Loucy (cell line): Measurements from ENCODE around the gene ITGB7.

ENCODE experiments used
- H2AFZ ChIP-seq: fragments of 200-600 bp; sonication (generic); 2 replicates; pipeline ENCODE4 v1.6.0; 2016; ENCODE audit warnings: antibody characterized with exemption, mild to moderate bottlenecking, low read length, moderate library complexity
- H3F3A ChIP-seq: fragments of 200-600 bp; 2 replicates; pipeline ENCODE4 v1.6.0; 2016; ENCODE audit warnings: antibody characterized with exemption, low read depth, mild to moderate bottlenecking
- H3K27me3 ChIP-seq: fragments of 200-600 bp; sonication (generic); 2 replicates; pipeline ENCODE4 v1.6.1; 2014; ENCODE audit warnings: low read length, mild to moderate bottlenecking; ENCODE audit not compliant: insufficient read depth, poor library complexity, severe bottlenecking
- H3K36me3 ChIP-seq: fragments of 200-600 bp; sonication (generic); 2 replicates; pipeline ENCODE4 v1.6.1; 2016; ENCODE audit warnings: low read length; ENCODE audit not compliant: insufficient read depth
- H3K4me1 ChIP-seq: fragments of 200-600 bp; sonication (generic); 2 replicates; pipeline ENCODE4 v1.5.1; 2014; ENCODE audit warnings: low read length, mild to moderate bottlenecking; ENCODE audit not compliant: insufficient read depth, poor library complexity, severe bottlenecking
- H3K4me2 ChIP-seq: fragments of 200-600 bp; sonication (generic); 2 replicates; pipeline ENCODE4 v1.6.0; 2014; ENCODE audit warnings: antibody characterized with exemption, low read length, low read depth, mild to moderate bottlenecking; ENCODE audit not compliant: poor library complexity, severe bottlenecking
- H3K4me3 ChIP-seq: fragments of 200-600 bp; sonication (generic); 2 replicates; pipeline ENCODE4 v1.5.1; 2014; ENCODE audit warnings: low read length, mild to moderate bottlenecking, mixed read lengths; ENCODE audit not compliant: poor library complexity, severe bottlenecking
- H3K79me2 ChIP-seq: fragments of 200-600 bp; sonication (generic); 2 replicates; pipeline ENCODE4 v1.6.1; 2014; ENCODE audit warnings: low read length; ENCODE audit not compliant: insufficient read depth
- H3K9ac ChIP-seq: fragments of 200-600 bp; sonication (generic); 2 replicates; pipeline ENCODE4 v1.6.0; 2014; ENCODE audit warnings: mild to moderate bottlenecking, low read depth, low read length, moderate library complexity; ENCODE audit not compliant: poor library complexity, severe bottlenecking
- H3K9me2 ChIP-seq: fragments of 200-600 bp; sonication (generic); replicated peaks from 2 replicates; pipeline ENCODE4 v1.6.1; 2016; ENCODE audit warnings: low read depth, low read length, mixed read lengths
- H3K9me3 ChIP-seq: fragments of 200-600 bp; sonication (generic); 2 replicates; pipeline ENCODE4 v1.6.1; 2014; ENCODE audit warnings: mild to moderate bottlenecking, antibody characterized with exemption, low read length, low read depth; ENCODE audit not compliant: insufficient read depth
- H4K20me1 ChIP-seq: fragments of 200-600 bp; sonication (generic); 2 replicates; pipeline ENCODE4 v1.6.0; 2014; ENCODE audit warnings: antibody characterized with exemption, low read length, mild to moderate bottlenecking; ENCODE audit not compliant: insufficient read depth, poor library complexity, severe bottlenecking
- CTCF ChIP-seq: fragments of 200-600 bp; sonication (generic); conservative IDR thresholded peaks from 2 replicates; pipeline ENCODE4 v1.5.1; 2014; ENCODE audit warnings: mild to moderate bottlenecking, antibody characterized with exemption, low read length
- EZH2phosphoT487 ChIP-seq: fragments of 200-600 bp; IDR thresholded peaks from 2 replicates; pipeline ENCODE4 v1.6.1; 2018; ENCODE audit warnings: antibody characterized with exemption, mild to moderate bottlenecking, moderate library complexity, borderline replicate concordance

The ITGB7 gene

GRCh38 chr12:53245286-53245685 lies 38.2 kb upstream of the ITGB7 start:
- H3K79me2 ChIP-seq: no peaks in the 10 kb centered on the region
- no peak overlapping the region for H3K9ac ChIP-seq
- no peak for TF ChIP-seq CTCF
- TF ChIP-seq EZH2phosphoT487: no peak
- no peaks in the 10 kb centered on the region for H3K9me3 ChIP-seq
- H3K27me3 ChIP-seq: no peaks in the 10 kb centered on the region
- no peak overlapping the region for H2AFZ ChIP-seq
- no peaks in the 10 kb centered on the region for H3F3A ChIP-seq
- H3K4me3 ChIP-seq: no peak overlapping the region
- no peak overlapping the region for H3K4me2 ChIP-seq
- H4K20me1 ChIP-seq: no peaks in the 10 kb centered on the region
- H3K9me2 ChIP-seq: no peaks in the 10 kb centered on the region
- H3K36me3 ChIP-seq: no peaks in the 10 kb centered on the region
- no peaks in the 10 kb centered on the region for H3K4me1 ChIP-seq

- Histone ChIP-seq H4K20me1 (no peaks in the 10 kb centered on the region), H3K4me2 (no peak overlapping the region), H2AFZ (peak overlapping the region; percentile 78; the same call in 1 of the 2 replicates), H3K79me2 (no peaks in the 10 kb centered on the region), H3F3A (no peaks in the 10 kb centered on the region), H3K4me3 (no peak overlapping the region), H3K9me3 (no peaks in the 10 kb centered on the region), H3K9me2 (no peaks in the 10 kb centered on the region), H3K36me3 (no peaks in the 10 kb centered on the region), H3K27me3 (no peaks in the 10 kb centered on the region), H3K9ac (no peak overlapping the region), H3K4me1 (no peaks in the 10 kb centered on the region)
- TF ChIP-seq EZH2phosphoT487 (no peak), CTCF (no peak)
Measured at GRCh38 chr12:53244337-53244736, 37.3 kb upstream of the ITGB7 start.

GRCh38 chr12:53241623-53242412 lies 34.8 kb upstream of the ITGB7 start:
- no peak overlapping the region for H3K4me3 ChIP-seq
- no peak overlapping the region for H3K9ac ChIP-seq
- H4K20me1 ChIP-seq: no peaks in the 10 kb centered on the region
- H3K27me3 ChIP-seq: no peaks in the 10 kb centered on the region
- H3F3A ChIP-seq: no peaks in the 10 kb centered on the region; the same call in 1 of the 2 replicates
- H3K9me3 ChIP-seq: no peaks in the 10 kb centered on the region
- H3K4me2 ChIP-seq: no peak overlapping the region
- H2AFZ ChIP-seq: no peak overlapping the region
- H3K9me2 ChIP-seq: no peaks in the 10 kb centered on the region
- no peaks in the 10 kb centered on the region for H3K36me3 ChIP-seq
- no peaks in the 10 kb centered on the region for H3K4me1 ChIP-seq
- no peaks in the 10 kb centered on the region for H3K79me2 ChIP-seq
- TF ChIP-seq CTCF: no peak
- no peak for TF ChIP-seq EZH2phosphoT487
